Activated CD8-positive, alpha-beta T cell treated with anti-CD3 and anti-CD28 coated beads for 36 hours (primary cell): ENCODE results near the gene PGAM4. TPM values are rescaled to one million over a fixed set of nuclear protein-coding genes. Genes with fewer than 3 reads are reported as not detected.

ENCODE experiments used
- ATAC-seq: fragments of 200-7000 bp; cut with Tn5 transposase; one replicate; pipeline ENCODE4 v1.10.0; 2021; ENCODE audit warnings: mild to moderate bottlenecking, moderate library complexity
- CTCF ChIA-PET: fragments of 350-600 bp; sonication (Branson Sonifier 250); formaldehyde crosslinking; loops from one replicate; lab custom pipeline; 2021; ENCODE audit warnings: antibody characterized with exemption; lab: Charles Lee
- POLR2A ChIA-PET: fragments of 350-600 bp; sonication (Branson Sonifier 250); formaldehyde crosslinking; loops from one replicate; lab custom pipeline; 2021; ENCODE audit warnings: antibody characterized with exemption; lab: Charles Lee
- DNase-seq: peaks from one replicate; pipeline ENCODE4 v3.0.0-alpha.2; 2020
- H3K27ac Mint-ChIP-seq: one replicate; pipeline ENCODE4 v1.8.0; 2021; ENCODE audit warnings: mild to moderate bottlenecking, mixed read lengths
- H3K27me3 Mint-ChIP-seq: one replicate; pipeline ENCODE4 v1.8.0; 2021; ENCODE audit warnings: mixed read lengths
- H3K36me3 Mint-ChIP-seq: one replicate; pipeline ENCODE4 v1.8.0; 2021; ENCODE audit warnings: low read depth, mixed read lengths
- H3K4me1 Mint-ChIP-seq: one replicate; pipeline ENCODE4 v1.8.0; 2021; ENCODE audit warnings: low read depth, mixed read lengths
- H3K4me3 Mint-ChIP-seq: one replicate; pipeline ENCODE4 v1.8.0; 2021; ENCODE audit warnings: mild to moderate bottlenecking, moderate library complexity, mixed read lengths
- H3K9me3 Mint-ChIP-seq: one replicate; pipeline ENCODE4 v1.8.0; 2021; ENCODE audit warnings: mixed read lengths
- intact Hi-C: fragments of 100-400 bp; cut with micrococcal nuclease; formaldehyde crosslinking; loops from one replicate; pipeline ENCODE4 v1.10.0; 2022
- total RNA-seq, 2 experiments: library from RNA; stranded (reverse); gene quantifications; one replicate each; pipeline ENCODE4 v1.2.3, GENCODE V29; 2021
- TF ChIP-seq, protein P1 (sequence below): fragments of 200-600 bp; IDR thresholded peaks from one replicate; pipeline ENCODE4 v1.8.0; 2022; ENCODE audit warnings: antibody characterized with exemption, mild to moderate bottlenecking

Gene PGAM4
- total RNA-seq, 2 experiments from 2014 or later = 0.56 to 1.3 TPM

DNA sequence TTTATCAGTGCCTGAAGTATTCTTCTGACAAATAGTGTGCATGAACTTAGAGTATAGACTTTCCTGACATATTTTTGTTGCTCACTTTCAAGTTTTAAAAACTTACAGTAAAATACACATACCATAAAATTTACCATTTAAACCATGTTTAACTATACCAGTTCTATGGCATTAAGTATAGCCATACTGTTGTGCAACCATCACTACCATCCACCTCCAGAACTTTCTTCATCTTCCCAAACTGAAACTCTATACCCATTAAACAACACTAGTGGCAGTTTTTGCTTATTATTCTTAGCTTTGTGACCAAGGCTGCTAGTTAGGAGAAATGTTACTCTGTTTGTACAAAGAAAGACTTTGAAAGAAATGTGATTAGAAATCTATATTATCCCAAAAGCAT is 33.1 kb downstream of the PGAM4 start:
- intact Hi-C loops = no loop called here
- no peaks in the 10 kb centered on the region for H3K9me3 Mint-ChIP-seq
- H3K27me3 Mint-ChIP-seq = no peaks in the 10 kb centered on the region
- ATAC-seq = no peak
- ChIA-PET POLR2A (no interaction called here), CTCF (no interaction called here)
- TF ChIP-seq, protein P1, sequence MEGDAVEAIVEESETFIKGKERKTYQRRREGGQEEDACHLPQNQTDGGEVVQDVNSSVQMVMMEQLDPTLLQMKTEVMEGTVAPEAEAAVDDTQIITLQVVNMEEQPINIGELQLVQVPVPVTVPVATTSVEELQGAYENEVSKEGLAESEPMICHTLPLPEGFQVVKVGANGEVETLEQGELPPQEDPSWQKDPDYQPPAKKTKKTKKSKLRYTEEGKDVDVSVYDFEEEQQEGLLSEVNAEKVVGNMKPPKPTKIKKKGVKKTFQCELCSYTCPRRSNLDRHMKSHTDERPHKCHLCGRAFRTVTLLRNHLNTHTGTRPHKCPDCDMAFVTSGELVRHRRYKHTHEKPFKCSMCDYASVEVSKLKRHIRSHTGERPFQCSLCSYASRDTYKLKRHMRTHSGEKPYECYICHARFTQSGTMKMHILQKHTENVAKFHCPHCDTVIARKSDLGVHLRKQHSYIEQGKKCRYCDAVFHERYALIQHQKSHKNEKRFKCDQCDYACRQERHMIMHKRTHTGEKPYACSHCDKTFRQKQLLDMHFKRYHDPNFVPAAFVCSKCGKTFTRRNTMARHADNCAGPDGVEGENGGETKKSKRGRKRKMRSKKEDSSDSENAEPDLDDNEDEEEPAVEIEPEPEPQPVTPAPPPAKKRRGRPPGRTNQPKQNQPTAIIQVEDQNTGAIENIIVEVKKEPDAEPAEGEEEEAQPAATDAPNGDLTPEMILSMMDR = no peak
- DNase-seq = no peak
- H3K27ac Mint-ChIP-seq = no peak overlapping the region
- H3K4me3 Mint-ChIP-seq = no peak overlapping the region
- peaks cover 2% of the 10 kb centered on the region for H3K36me3 Mint-ChIP-seq
- H3K4me1 Mint-ChIP-seq = peaks cover 3% of the 10 kb centered on the region

DNA sequence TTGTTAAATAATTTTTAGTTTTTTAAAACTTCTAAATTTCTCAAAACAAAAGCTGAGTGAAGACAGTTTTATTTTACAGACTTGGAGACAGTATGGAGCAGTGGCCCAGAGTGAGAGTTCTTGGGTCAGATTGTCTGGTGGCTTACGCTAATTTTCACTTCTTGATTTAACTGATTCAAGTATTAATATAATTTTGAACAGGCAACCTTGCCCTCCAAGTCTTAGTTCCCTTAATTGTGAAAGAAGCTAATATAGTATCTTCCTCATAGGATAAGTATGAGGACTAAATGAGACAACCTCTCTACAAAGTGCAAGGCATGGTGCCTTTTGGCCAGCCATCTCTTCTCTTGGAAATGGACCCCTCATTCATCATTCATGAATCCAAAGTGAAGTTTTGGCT is 33.6 kb downstream of the PGAM4 start:
- intact Hi-C loops = no loop called here
- CTCF ChIA-PET = no interaction called here
- H3K27ac Mint-ChIP-seq = no peak overlapping the region
- POLR2A ChIA-PET = no interaction called here
- H3K27me3 Mint-ChIP-seq = no peaks in the 10 kb centered on the region
- no peaks in the 10 kb centered on the region for H3K9me3 Mint-ChIP-seq
- DNase-seq (no peak), ATAC-seq (no peak)
- no peak overlapping the region for H3K4me3 Mint-ChIP-seq
- TF ChIP-seq, protein P1 = no peak
- H3K36me3 Mint-ChIP-seq = peaks cover 2% of the 10 kb centered on the region
- peaks cover 3% of the 10 kb centered on the region for H3K4me1 Mint-ChIP-seq

DNA sequence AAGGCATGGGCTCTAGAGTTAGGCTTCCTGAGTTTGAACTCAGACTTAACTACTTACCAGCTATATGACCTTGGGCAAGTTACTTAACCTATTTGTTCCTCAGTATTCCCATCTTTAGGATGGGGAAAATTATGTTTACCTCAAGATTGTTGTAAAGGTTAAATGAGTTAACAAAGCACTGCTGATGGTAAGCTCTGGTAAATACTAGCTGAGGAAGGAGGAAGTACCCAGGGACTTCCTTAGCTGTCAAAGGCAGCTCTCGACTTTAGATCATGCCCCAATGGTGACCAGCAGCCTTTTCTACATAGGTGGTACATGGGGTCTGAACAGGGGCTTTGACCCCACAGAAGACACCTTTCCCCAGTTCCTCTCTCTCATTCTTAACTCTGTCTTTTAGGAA is 38.9 kb downstream of the PGAM4 start:
- H3K4me1 Mint-ChIP-seq = peaks cover 2% of the 10 kb centered on the region
- no peaks in the 10 kb centered on the region for H3K27me3 Mint-ChIP-seq
- ChIA-PET CTCF (interaction anchor here (1.2 to 1.7 kb wide), 2 partner anchors 95 to 99 kb away, joined by 4 read pairs; no protein-coding TSS in a partner anchor), POLR2A (no interaction called here)
- H3K36me3 Mint-ChIP-seq = peaks cover 5% of the 10 kb centered on the region
- H3K9me3 Mint-ChIP-seq = no peaks in the 10 kb centered on the region
- H3K4me3 Mint-ChIP-seq = no peak overlapping the region
- no peak for DNase-seq
- no peak for ATAC-seq
- TF ChIP-seq, protein P1 = no peak
- intact Hi-C loops = no loop called here
- H3K27ac Mint-ChIP-seq = no peak overlapping the region

DNA sequence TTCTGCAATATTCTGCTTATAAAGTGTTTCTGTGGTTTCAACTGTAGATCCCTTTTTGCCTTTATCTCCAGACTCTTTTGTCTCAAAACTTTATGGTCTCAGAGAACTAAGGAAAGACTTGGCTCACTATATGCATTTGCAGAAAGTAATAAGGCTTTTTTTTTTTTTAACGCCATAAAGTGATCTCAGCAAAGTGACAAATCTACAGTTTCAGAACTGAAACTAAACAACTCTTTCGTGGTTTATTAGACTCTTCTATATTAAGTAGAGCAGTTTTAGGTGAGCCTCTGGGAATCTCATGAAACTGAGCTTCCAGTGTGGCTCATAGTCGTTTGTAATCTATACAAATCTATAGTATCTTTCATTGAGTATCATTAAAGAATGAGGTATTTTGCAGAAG is 43.7 kb downstream of the PGAM4 start:
- H3K4me3 Mint-ChIP-seq = no peak overlapping the region
- H3K27me3 Mint-ChIP-seq = no peaks in the 10 kb centered on the region
- POLR2A ChIA-PET = no interaction called here
- H3K36me3 Mint-ChIP-seq = peaks cover 2% of the 10 kb centered on the region
- peaks cover 9% of the 10 kb centered on the region for H3K4me1 Mint-ChIP-seq
- CTCF ChIA-PET = no interaction called here
- peaks cover 1% of the 10 kb centered on the region for H3K9me3 Mint-ChIP-seq
- no peak for DNase-seq
- no peak overlapping the region for H3K27ac Mint-ChIP-seq
- intact Hi-C loops = no loop called here
- TF ChIP-seq, protein P1 = no peak
- ATAC-seq = no peak

DNA sequence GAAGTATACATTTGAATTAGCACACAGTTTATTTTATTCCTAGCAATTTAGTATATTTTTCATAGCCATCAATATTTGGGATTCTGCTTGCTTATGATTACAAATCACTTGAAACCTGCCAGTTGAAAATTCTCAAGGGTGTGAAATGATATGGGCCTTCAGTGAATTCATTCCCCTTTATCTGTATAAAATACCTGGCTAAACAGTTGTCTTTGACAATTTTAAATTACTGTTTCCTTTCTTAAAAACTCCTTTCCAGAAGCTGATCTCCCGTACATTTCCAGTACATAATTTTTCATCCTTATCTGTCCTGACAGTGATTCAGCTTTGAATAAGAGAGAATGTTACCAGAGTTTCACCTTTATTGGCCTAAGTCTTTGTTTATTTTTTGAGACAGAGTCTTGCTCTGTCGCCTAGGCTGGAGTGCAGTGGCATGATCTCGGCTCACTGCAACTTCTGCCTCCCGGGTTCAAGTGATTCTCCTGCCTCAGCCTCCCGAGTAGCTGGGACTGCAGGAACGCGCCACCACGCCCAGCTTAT is 45.0 kb downstream of the PGAM4 start:
- ATAC-seq (no peak), DNase-seq (no peak)
- ChIA-PET CTCF (interaction anchor here (0.8 to 2.9 kb wide), 2 partner anchors 25 to 101 kb away, joined by 3 to 10 read pairs; partner anchors contain the start of gene COX7B), POLR2A (no interaction called here)
- H3K27me3 Mint-ChIP-seq = no peaks in the 10 kb centered on the region
- no peak overlapping the region for H3K27ac Mint-ChIP-seq
- no peak overlapping the region for H3K4me3 Mint-ChIP-seq
- TF ChIP-seq, protein P1 = no peak
- H3K9me3 Mint-ChIP-seq = peaks cover 1% of the 10 kb centered on the region
- H3K4me1 Mint-ChIP-seq = peaks cover 9% of the 10 kb centered on the region
- intact Hi-C loops = no loop called here
- H3K36me3 Mint-ChIP-seq = peaks cover 2% of the 10 kb centered on the region
